Measurements from ENCODE around the gene LHX5.

LHX5 gene

DNA sequence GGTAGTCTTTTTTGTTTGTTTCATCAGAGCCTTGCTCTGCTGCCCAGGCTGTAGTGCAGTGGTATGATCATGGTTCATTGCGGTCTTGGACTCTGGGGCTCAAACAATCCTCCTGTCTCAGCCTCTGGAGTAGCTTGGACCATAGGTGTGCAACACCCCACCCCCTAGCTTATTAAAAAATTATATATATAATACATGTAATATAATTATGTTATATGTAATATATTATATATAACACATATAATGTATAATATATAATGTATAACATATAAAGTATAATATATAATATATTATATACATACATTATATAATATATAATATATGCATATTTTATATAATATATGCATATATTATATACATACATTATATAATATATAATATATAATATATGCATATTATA lies 21.8 kb downstream of the LHX5 start:
- H3K9me3 Mint-ChIP-seq, result peaks cover 7% of the 10 kb centered on the region
- intact Hi-C loops (cut with micrococcal nuclease), result no loop called here
- H3K36me3 Mint-ChIP-seq (ENCODE audit: low read depth), result no peaks in the 10 kb centered on the region
- peaks cover 15% of the 10 kb centered on the region for H3K4me1 Mint-ChIP-seq (ENCODE audit: low read depth)
- peaks cover 38% of the 10 kb centered on the region for H3K27me3 Mint-ChIP-seq
- no peak overlapping the region for H3K4me3 Mint-ChIP-seq
- H3K27ac Mint-ChIP-seq, result no peak overlapping the region

GRCh38 chr12:113449299-113449698 lies 22.4 kb downstream of the LHX5 start:
- H3K27ac Mint-ChIP-seq, result no peak overlapping the region
- H3K27me3 Mint-ChIP-seq, result peaks cover 37% of the 10 kb centered on the region
- H3K9me3 Mint-ChIP-seq, result peaks cover 7% of the 10 kb centered on the region
- no peaks in the 10 kb centered on the region for H3K36me3 Mint-ChIP-seq (ENCODE audit: low read depth)
- peaks cover 17% of the 10 kb centered on the region for H3K4me1 Mint-ChIP-seq (ENCODE audit: low read depth)
- H3K4me3 Mint-ChIP-seq, result no peak overlapping the region
- intact Hi-C loops (cut with micrococcal nuclease), result no loop called here

- Mint-ChIP-seq H3K27me3 (peaks cover 34% of the 10 kb centered on the region), H3K9me3 (peaks cover 7% of the 10 kb centered on the region), H3K4me1 (ENCODE audit: low read depth) (peaks cover 17% of the 10 kb centered on the region), H3K36me3 (ENCODE audit: low read depth) (no peaks in the 10 kb centered on the region), H3K4me3 (no peak overlapping the region), H3K27ac (no peak overlapping the region)
- intact Hi-C loops (cut with micrococcal nuclease), result no loop called here
Measured at GRCh38 chr12:113448873-113449272, 22.8 kb downstream of the LHX5 start.

- Mint-ChIP-seq H3K4me3 (no peak overlapping the region), H3K4me1 (ENCODE audit: low read depth) (peaks cover 17% of the 10 kb centered on the region), H3K9me3 (peaks cover 7% of the 10 kb centered on the region), H3K36me3 (ENCODE audit: low read depth) (no peaks in the 10 kb centered on the region), H3K27me3 (peaks cover 32% of the 10 kb centered on the region), H3K27ac (no peak overlapping the region)
- intact Hi-C loops (cut with micrococcal nuclease), result no loop called here
Measured at GRCh38 chr12:113445544-113446171, 26.0 kb downstream of the LHX5 start.

DNA sequence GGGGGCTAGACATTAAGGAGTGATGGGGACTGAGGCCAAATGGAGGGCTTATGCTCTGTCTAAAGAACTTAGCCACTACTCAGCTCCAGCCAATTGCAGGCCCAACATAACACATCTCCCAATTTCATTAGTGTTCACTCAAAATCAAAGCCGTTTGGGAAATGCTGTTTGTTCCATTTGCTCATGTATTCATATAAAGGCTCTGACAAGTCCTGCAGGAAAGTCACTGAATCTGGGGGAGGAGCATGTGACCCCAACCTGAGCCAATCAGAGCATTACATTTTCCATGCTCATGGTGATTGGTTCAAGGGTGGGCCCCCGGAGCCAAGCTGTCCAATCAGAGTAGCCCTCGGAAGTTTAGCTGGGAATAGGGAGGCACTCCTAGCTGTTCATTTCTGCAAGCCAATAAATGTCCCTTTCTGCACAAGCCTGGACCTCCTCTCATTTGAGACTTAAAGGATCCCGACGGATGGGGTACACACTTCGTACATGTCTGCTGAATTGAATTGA lies 28.6 kb downstream of the LHX5 start:
- Mint-ChIP-seq H3K9me3 (peaks cover 7% of the 10 kb centered on the region), H3K4me3 (no peak overlapping the region), H3K4me1 (ENCODE audit: low read depth) (peaks cover 8% of the 10 kb centered on the region), H3K27ac (no peak overlapping the region), H3K27me3 (peaks cover 26% of the 10 kb centered on the region), H3K36me3 (ENCODE audit: low read depth) (no peaks in the 10 kb centered on the region)
- intact Hi-C loops (cut with micrococcal nuclease), result no loop called here

- H3K36me3 Mint-ChIP-seq (ENCODE audit: low read depth), result no peaks in the 10 kb centered on the region
- peaks cover 7% of the 10 kb centered on the region for H3K9me3 Mint-ChIP-seq
- intact Hi-C loops (cut with micrococcal nuclease), result no loop called here
- H3K27me3 Mint-ChIP-seq, result peaks cover 16% of the 10 kb centered on the region
- H3K4me3 Mint-ChIP-seq, result no peak overlapping the region
- no peak overlapping the region for H3K27ac Mint-ChIP-seq
- peaks cover 8% of the 10 kb centered on the region for H3K4me1 Mint-ChIP-seq (ENCODE audit: low read depth)
Measured at GRCh38 chr12:113440947-113441782, 30.5 kb downstream of the LHX5 start.

DNA sequence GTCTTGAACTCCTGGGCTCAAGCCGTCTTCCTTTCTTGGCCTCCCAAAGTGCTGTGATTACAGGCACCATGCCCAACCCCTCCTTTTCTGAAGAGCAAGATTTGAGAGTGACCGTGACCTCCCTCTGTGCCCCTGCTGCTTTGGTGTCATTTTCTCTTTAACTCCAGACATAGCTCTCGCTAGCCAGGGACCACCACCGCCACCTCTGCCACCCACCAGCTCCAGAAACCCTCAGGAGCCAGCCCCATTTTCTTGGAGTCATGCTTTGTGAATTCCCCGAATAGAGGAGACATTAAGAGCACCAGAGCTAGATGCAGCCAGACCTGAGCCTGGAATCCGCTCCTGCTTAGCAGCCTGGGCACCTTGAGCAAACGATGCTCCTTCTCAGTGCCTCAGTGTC lies 31.3 kb downstream of the LHX5 start:
- H3K9me3 Mint-ChIP-seq, result peaks cover 5% of the 10 kb centered on the region
- intact Hi-C loops (cut with micrococcal nuclease), result no loop called here
- H3K4me3 Mint-ChIP-seq, result no peak overlapping the region
- no peak overlapping the region for H3K27ac Mint-ChIP-seq
- peaks cover 15% of the 10 kb centered on the region for H3K27me3 Mint-ChIP-seq
- H3K4me1 Mint-ChIP-seq (ENCODE audit: low read depth), result peaks cover 7% of the 10 kb centered on the region
- no peaks in the 10 kb centered on the region for H3K36me3 Mint-ChIP-seq (ENCODE audit: low read depth)

DNA sequence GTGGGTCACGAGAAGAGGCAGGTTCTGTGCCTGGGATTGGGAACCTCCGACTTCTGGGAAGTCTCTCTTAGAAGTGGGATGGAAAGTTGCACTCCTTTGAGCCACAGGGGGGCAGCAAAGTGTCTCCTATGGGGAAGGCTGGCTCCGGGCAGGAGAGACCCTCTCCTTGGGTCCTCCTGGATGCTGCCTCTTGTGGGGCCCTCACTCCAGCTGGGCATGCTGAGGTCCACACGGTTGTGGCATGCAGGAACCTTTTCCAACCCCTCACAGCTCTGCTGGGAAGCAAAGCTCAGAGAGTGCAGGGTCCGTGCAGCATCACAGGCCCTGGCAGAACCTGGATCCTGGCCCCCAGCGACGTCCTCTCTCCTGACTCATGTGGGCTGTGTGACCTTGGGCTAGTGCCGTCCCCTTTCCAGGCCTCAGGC lies 32.1 kb downstream of the LHX5 start:
- no peaks in the 10 kb centered on the region for H3K9me3 Mint-ChIP-seq
- H3K4me3 Mint-ChIP-seq, result no peak overlapping the region
- no peaks in the 10 kb centered on the region for H3K4me1 Mint-ChIP-seq (ENCODE audit: low read depth)
- H3K36me3 Mint-ChIP-seq (ENCODE audit: low read depth), result no peaks in the 10 kb centered on the region
- intact Hi-C loops (cut with micrococcal nuclease), result no loop called here
- H3K27me3 Mint-ChIP-seq, result peaks cover 15% of the 10 kb centered on the region
- H3K27ac Mint-ChIP-seq, result no peak overlapping the region

- Mint-ChIP-seq H3K27me3 (peaks cover 15% of the 10 kb centered on the region), H3K27ac (no peak overlapping the region), H3K9me3 (no peaks in the 10 kb centered on the region), H3K36me3 (ENCODE audit: low read depth) (no peaks in the 10 kb centered on the region), H3K4me3 (no peak overlapping the region), H3K4me1 (ENCODE audit: low read depth) (no peaks in the 10 kb centered on the region)
- intact Hi-C loops (cut with micrococcal nuclease), result no loop called here
Measured at GRCh38 chr12:113439301-113439597, 32.4 kb downstream of the LHX5 start.

- Mint-ChIP-seq H3K4me1 (ENCODE audit: low read depth) (no peaks in the 10 kb centered on the region), H3K4me3 (no peak overlapping the region), H3K9me3 (no peaks in the 10 kb centered on the region), H3K27ac (no peak overlapping the region), H3K27me3 (peaks cover 14% of the 10 kb centered on the region), H3K36me3 (ENCODE audit: low read depth) (no peaks in the 10 kb centered on the region)
- intact Hi-C loops (cut with micrococcal nuclease), result no loop called here
Measured at GRCh38 chr12:113438523-113439300, 33.0 kb downstream of the LHX5 start.

- H3K27ac Mint-ChIP-seq, result no peak overlapping the region
- H3K4me3 Mint-ChIP-seq, result no peak overlapping the region
- no peaks in the 10 kb centered on the region for H3K36me3 Mint-ChIP-seq (ENCODE audit: low read depth)
- intact Hi-C loops (cut with micrococcal nuclease), result no loop called here
- H3K4me1 Mint-ChIP-seq (ENCODE audit: low read depth), result no peaks in the 10 kb centered on the region
- peaks cover 12% of the 10 kb centered on the region for H3K27me3 Mint-ChIP-seq
- H3K9me3 Mint-ChIP-seq, result no peaks in the 10 kb centered on the region
Measured at GRCh38 chr12:113437729-113438100, 34.0 kb downstream of the LHX5 start.

DNA sequence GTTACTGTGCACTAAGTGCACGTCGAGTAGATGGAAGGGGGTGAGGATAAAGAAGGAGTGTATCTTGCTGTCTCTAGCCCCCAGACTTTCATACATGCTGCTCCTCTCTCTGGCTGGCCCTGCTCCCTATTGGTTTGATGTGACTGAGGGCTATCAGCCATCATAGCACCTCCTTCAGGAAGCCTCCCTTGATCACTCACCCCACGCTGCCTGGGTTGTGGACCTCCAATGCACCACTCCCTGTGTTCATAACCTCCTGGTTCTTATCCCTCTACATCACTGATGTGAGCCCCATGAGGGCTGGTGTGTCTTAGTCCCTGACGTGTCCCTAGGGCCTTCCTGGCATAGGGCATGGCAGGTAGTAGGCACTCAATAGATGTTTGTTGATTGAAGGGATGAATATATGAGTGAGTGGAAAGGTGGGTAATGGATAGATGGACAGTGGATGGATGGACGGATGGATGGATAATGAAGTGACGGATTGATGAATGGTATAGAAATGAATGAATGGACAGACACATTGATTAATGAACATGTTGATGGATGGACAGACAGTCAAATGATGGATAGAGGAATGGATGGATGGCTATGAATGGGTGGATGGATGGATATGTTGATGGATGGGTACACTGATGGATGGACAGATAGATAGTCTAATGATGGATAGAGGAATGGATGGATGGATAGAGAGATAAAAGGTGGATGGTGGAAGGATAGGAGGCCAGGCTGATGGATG lies 34.5 kb downstream of the LHX5 start:
- Mint-ChIP-seq H3K9me3 (no peaks in the 10 kb centered on the region), H3K27me3 (peaks cover 13% of the 10 kb centered on the region), H3K36me3 (ENCODE audit: low read depth) (no peaks in the 10 kb centered on the region), H3K4me1 (ENCODE audit: low read depth) (no peaks in the 10 kb centered on the region), H3K27ac (no peak overlapping the region), H3K4me3 (no peak overlapping the region)
- intact Hi-C loops (cut with micrococcal nuclease), result no loop called here

- no peak overlapping the region for H3K4me3 Mint-ChIP-seq
- no peak overlapping the region for H3K27ac Mint-ChIP-seq
- no peaks in the 10 kb centered on the region for H3K4me1 Mint-ChIP-seq (ENCODE audit: low read depth)
- H3K27me3 Mint-ChIP-seq, result peaks cover 13% of the 10 kb centered on the region
- H3K36me3 Mint-ChIP-seq (ENCODE audit: low read depth), result no peaks in the 10 kb centered on the region
- no peaks in the 10 kb centered on the region for H3K9me3 Mint-ChIP-seq
- intact Hi-C loops (cut with micrococcal nuclease), result no loop called here
Measured at GRCh38 chr12:113436586-113436985, 35.1 kb downstream of the LHX5 start.

DNA sequence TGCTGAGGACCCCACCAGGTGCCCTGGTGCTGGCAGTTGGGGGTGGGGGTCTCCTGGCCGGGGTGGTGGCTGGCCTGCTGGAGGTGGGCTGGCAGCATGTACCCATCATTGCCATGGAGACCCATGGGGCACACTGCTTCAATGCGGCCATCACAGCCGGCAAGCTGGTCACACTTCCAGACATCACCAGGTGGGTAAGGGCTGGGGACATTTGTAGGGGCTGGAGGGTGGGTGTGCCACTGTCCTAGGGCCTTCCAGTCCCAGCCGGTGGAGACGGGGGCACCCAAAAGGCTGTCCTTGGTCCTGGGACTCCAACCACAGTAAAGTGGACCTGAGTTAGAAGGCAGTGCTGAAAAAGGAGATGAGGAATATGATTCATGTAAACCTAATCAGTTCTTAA lies 36.3 kb downstream of the LHX5 start:
- intact Hi-C loops (cut with micrococcal nuclease), result no loop called here

More for the DNA sequence above, 36.3 kb downstream of the LHX5 start:
- Mint-ChIP-seq H3K4me1 (ENCODE audit: low read depth) (no peaks in the 10 kb centered on the region), H3K36me3 (ENCODE audit: low read depth) (no peaks in the 10 kb centered on the region), H3K27me3 (peaks cover 14% of the 10 kb centered on the region), H3K27ac (no peak overlapping the region), H3K4me3 (no peak overlapping the region), H3K9me3 (no peaks in the 10 kb centered on the region)

Data from dendritic cell treated with granulocyte-macrophage colony-stimulating factor and Interleukin-4, amounts not matched to agents 40 ng/mL and 50 ng/mL, for 4 days (primary cell).